ENCODE measurements around the gene DTNB.

DNA sequence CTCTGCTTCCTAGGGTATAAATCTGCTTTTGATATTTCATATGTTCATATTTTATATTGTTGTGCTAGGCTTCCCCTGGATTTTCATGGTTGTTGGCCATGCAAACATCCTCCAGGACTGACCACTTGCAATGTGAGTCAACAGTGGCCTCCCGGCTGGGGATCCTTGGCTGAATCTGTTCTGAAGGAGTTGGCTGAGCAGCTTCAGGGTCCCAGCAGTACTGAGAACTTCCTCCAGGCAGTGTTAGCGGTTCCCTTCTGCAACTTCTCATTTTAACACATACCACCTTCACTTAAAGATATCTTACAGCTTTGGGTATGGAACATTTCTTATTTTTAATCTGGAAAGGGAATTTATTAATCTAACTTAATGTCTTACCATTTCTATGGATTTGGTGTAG is 122.1 kb downstream of the DTNB start:
- no peak for TF ChIP-seq POLR2A (IDR thresholded peaks at IDR 0.05)
- TF ChIP-seq, protein P1, sequence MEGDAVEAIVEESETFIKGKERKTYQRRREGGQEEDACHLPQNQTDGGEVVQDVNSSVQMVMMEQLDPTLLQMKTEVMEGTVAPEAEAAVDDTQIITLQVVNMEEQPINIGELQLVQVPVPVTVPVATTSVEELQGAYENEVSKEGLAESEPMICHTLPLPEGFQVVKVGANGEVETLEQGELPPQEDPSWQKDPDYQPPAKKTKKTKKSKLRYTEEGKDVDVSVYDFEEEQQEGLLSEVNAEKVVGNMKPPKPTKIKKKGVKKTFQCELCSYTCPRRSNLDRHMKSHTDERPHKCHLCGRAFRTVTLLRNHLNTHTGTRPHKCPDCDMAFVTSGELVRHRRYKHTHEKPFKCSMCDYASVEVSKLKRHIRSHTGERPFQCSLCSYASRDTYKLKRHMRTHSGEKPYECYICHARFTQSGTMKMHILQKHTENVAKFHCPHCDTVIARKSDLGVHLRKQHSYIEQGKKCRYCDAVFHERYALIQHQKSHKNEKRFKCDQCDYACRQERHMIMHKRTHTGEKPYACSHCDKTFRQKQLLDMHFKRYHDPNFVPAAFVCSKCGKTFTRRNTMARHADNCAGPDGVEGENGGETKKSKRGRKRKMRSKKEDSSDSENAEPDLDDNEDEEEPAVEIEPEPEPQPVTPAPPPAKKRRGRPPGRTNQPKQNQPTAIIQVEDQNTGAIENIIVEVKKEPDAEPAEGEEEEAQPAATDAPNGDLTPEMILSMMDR (IDR thresholded peaks at IDR 0.05), result no peak

All from uterus (tissue), 2 donors.